HepG2 (cell line): ENCODE measurements around the gene ANXA6. TPM values are rescaled to one million over a fixed set of nuclear protein-coding genes. Genes with fewer than 3 reads are reported as not detected.

Experiments used
- AGO2 ChIP-seq: fragments of 200-400 bp; formaldehyde crosslinking; optimal IDR thresholded peaks from 2 replicates; pipeline ENCODE3; 2017; ENCODE audit warnings: mild to moderate bottlenecking, low read depth, low read length, moderate library complexity
- EED ChIP-seq: sonication (generic); formaldehyde crosslinking; IDR thresholded peaks from 2 replicates; pipeline ENCODE4 v1.5.0; 2020; ENCODE audit warnings: mild to moderate bottlenecking, missing genetic modification reagents
- ELF3 ChIP-seq: IDR thresholded peaks from 2 replicates; pipeline ENCODE4 v1.6.1; 2016; ENCODE audit warnings: missing genetic modification reagents, missing compliant biosample characterization
- ERF ChIP-seq: IDR thresholded peaks from 2 replicates; pipeline ENCODE4 v1.6.1; 2018; ENCODE audit warnings: missing biosample characterization, missing genetic modification reagents
- FUBP1 ChIP-seq: sonication (generic); formaldehyde crosslinking; IDR thresholded peaks from 2 replicates; pipeline ENCODE4 v1.5.1; 2020; ENCODE audit warnings: missing genetic modification reagents, mild to moderate bottlenecking, borderline replicate concordance
- HHEX ChIP-seq: IDR thresholded peaks from 2 replicates; pipeline ENCODE4 v1.6.1; 2016; ENCODE audit warnings: control low read depth
- HOXA5 ChIP-seq: sonication (generic); formaldehyde crosslinking; IDR thresholded peaks from 2 replicates; pipeline ENCODE4 v1.4.0; 2020; ENCODE audit warnings: missing genetic modification reagents
- MATR3 ChIP-seq: sonication (generic); formaldehyde crosslinking; IDR thresholded peaks from 2 replicates; pipeline ENCODE4 v1.4.0; 2020; ENCODE audit warnings: missing genetic modification reagents
- NAIF1 ChIP-seq: sonication (generic); formaldehyde crosslinking; IDR thresholded peaks from 2 replicates; pipeline ENCODE4 v1.5.0; 2020; ENCODE audit warnings: mild to moderate bottlenecking, missing genetic modification reagents, borderline replicate concordance
- NR2F6 ChIP-seq, 2 experiments: IDR thresholded peaks; 2 replicates each; pipeline ENCODE4 v1.6.1; 2016; ENCODE audit warnings: antibody characterized with exemption in 1 of 2, mild to moderate bottlenecking in 1 of 2
- REL ChIP-seq: sonication (generic); formaldehyde crosslinking; conservative IDR thresholded peaks from 2 replicates; pipeline ENCODE4 v1.8.0; 2022; ENCODE audit warnings: mild to moderate bottlenecking, missing genetic modification reagents, moderate library complexity
- SAFB2 ChIP-seq: sonication (generic); formaldehyde crosslinking; IDR thresholded peaks from 2 replicates; pipeline ENCODE4 v1.5.1; 2020; ENCODE audit warnings: missing genetic modification reagents, low read depth, mild to moderate bottlenecking, borderline replicate concordance
- SCMH1 ChIP-seq: sonication (generic); formaldehyde crosslinking; IDR thresholded peaks from 2 replicates; pipeline ENCODE4 v1.9.0; 2021; ENCODE audit warnings: missing genetic modification reagents, mild to moderate bottlenecking, borderline replicate concordance
- SMYD3 ChIP-seq: sonication (generic); formaldehyde crosslinking; IDR thresholded peaks from 2 replicates; pipeline ENCODE4 v1.8.1; 2023; ENCODE audit warnings: mild to moderate bottlenecking, missing genetic modification reagents
- SP1 ChIP-seq, 2 experiments: fragments of 450-650 bp in 1 of 2; sonication (generic) in 1 of 2; formaldehyde crosslinking in 1 of 2; IDR thresholded peaks; 2 replicates each; pipeline versions ENCODE4 v1.4.0 to v1.6.1; 2016 to 2020; ENCODE audit warnings: missing genetic modification reagents in 1 of 2
- SP2 ChIP-seq: sonication (generic); formaldehyde crosslinking; IDR thresholded peaks from 2 replicates; pipeline ENCODE4 v1.5.1; 2020; ENCODE audit warnings: mild to moderate bottlenecking, missing genetic modification reagents
- THAP7 ChIP-seq: sonication (generic); formaldehyde crosslinking; IDR thresholded peaks from 2 replicates; pipeline ENCODE4 v1.8.1; 2023; ENCODE audit warnings: mild to moderate bottlenecking, missing genetic modification reagents
- ZFP1 ChIP-seq: IDR thresholded peaks from 2 replicates; pipeline ENCODE4 v1.6.1; 2016
- ZNF224 ChIP-seq: sonication (generic); formaldehyde crosslinking; IDR thresholded peaks from 2 replicates; pipeline ENCODE4 v1.5.0; 2020; ENCODE audit warnings: mild to moderate bottlenecking, missing genetic modification reagents
- ZNF329 ChIP-seq: sonication (generic); formaldehyde crosslinking; IDR thresholded peaks from 2 replicates; pipeline ENCODE4 v1.9.0; 2021; ENCODE audit warnings: low read depth, mild to moderate bottlenecking, missing genetic modification reagents
- ZNF432 ChIP-seq: sonication (generic); formaldehyde crosslinking; IDR thresholded peaks from 2 replicates; pipeline ENCODE4 v1.5.0; 2020; ENCODE audit warnings: missing genetic modification reagents, mild to moderate bottlenecking, borderline replicate concordance
- ZNF496 ChIP-seq: sonication (generic); formaldehyde crosslinking; IDR thresholded peaks from 2 replicates; pipeline ENCODE4 v1.8.1; 2023; ENCODE audit warnings: mild to moderate bottlenecking, moderate library complexity, missing genetic modification reagents; ENCODE audit not compliant: insufficient replicate concordance
- ZNF597 ChIP-seq: sonication (generic); formaldehyde crosslinking; IDR thresholded peaks from 2 replicates; pipeline ENCODE4 v1.5.0; 2020; ENCODE audit warnings: missing genetic modification reagents
- polyA plus RNA-seq, 8 experiments: library from polyadenylated mRNA; depleted of rRNA in 3 of 8; stranded (reverse) in 7 of 8; unstranded in 1 of 8; fragments of >200 nt; fragmentation: Illumina TruSeq in 4 of 8; extraction: Trizol in 4 of 8; gene quantifications; 2 replicates each; pipeline versions ENCODE4 v1.2.1 to v1.2.3, GENCODE V29; 2011 to 2016; ENCODE audit warnings: low read depth in 4 of 8, missing spikeins in 1 of 8, mixed read lengths in 1 of 8; ENCODE audit not compliant: insufficient read depth in 1 of 8
- total RNA-seq, 5 experiments: library from RNA; depleted of rRNA; stranded (reverse); fragments of >200 nt; fragmentation: Illumina TruSeq; extraction: Trizol; gene quantifications; 2 replicates each; pipeline ENCODE4 v1.2.3, GENCODE V29; 2016; ENCODE audit warnings: low read depth in 1 of 5
- TF ChIP-seq, protein P1 (sequence below): sonication (generic); formaldehyde crosslinking; IDR thresholded peaks from 2 replicates; pipeline ENCODE4 v1.8.0; 2022; ENCODE audit warnings: mild to moderate bottlenecking, missing genetic modification reagents, moderate library complexity
- TF ChIP-seq, protein P2 (sequence below): IDR thresholded peaks from 2 replicates; pipeline ENCODE4 v1.6.1; 2016; ENCODE audit warnings: missing compliant biosample characterization, missing genetic modification reagents, borderline replicate concordance

Gene ANXA6
- total and polyA plus RNA-seq, 2 of the 13 experiments (the other 11 are each of a cell fraction or from before 2014, with no cell fraction given) = 103 to 125 TPM

DNA sequence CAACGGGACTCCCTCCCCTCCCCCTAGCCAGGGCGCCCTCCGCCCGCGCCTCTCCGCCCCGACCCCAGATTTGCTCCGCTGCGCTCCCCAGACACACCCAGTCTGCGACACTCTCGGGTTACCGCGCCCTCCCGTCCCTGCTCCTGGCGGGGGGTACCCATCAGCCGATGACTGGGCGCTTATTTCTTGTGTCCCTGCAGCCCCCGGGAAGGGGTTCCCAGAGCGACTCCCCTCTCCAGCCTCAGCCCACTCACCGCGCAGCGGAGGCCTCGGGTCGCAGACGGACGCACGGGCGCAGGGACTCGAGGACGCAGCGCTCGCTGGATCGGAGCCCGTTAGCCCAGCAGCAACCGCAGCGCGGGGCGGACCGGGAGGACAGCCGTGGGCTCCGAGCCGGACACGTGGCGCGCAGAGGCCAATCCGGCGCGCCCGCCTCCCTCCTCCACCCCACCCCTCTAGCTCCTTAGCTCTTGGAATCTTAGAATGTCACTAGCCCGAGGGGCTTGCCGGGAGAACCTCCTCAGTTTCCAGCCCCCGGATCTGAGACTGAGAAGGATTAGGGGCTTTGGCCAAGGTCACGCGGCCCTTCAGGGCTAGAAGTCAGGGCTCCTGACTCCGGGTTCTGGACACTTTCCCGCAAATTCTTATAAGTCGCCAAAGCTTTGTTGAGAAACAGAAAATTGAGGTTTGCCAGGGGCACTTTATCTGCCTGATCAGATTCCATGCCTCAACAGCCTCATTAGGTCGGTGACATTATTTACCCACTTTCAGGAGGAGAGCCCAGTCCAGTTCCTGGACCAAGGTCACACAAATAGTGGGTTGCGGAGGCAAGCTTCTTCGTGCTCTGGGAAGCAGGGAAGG lies at the start of gene ANXA6 (continued):
- TF ChIP-seq SCMH1 = no peak
- no peak for TF ChIP-seq ZNF224 (CRISPR knock-in tag)
- 0 out of 2 replicates have a peak, but pooled peaks have one; percentile 11 for TF ChIP-seq NR2F6 (IDR thresholded peaks at IDR 0.05)
- TF ChIP-seq NR2F6 (CRISPR knock-in tag; IDR thresholded peaks at IDR 0.05) = no peak
- TF ChIP-seq SP1 (IDR thresholded peaks at IDR 0.05) = no peak
- no peak for TF ChIP-seq SP1 (CRISPR knock-in tag; IDR thresholded peaks at IDR 0.05)
- no peak for TF ChIP-seq HOXA5 (CRISPR knock-in tag)
- TF ChIP-seq SP2 (CRISPR knock-in tag) = no peak
- TF ChIP-seq FUBP1 (CRISPR knock-in tag) = no peak
- TF ChIP-seq SMYD3 (CRISPR knock-in tag) = no peak
- no peak for TF ChIP-seq AGO2
- TF ChIP-seq THAP7 (CRISPR knock-in tag) = no peak
- TF ChIP-seq, protein P1, sequence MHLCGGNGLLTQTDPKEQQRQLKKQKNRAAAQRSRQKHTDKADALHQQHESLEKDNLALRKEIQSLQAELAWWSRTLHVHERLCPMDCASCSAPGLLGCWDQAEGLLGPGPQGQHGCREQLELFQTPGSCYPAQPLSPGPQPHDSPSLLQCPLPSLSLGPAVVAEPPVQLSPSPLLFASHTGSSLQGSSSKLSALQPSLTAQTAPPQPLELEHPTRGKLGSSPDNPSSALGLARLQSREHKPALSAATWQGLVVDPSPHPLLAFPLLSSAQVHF (CRISPR knock-in tag) = no peak
- no peak for TF ChIP-seq ZFP1 (CRISPR knock-in tag)
- TF ChIP-seq ZNF496 (CRISPR knock-in tag) = no peak
- peak; percentile 47; the same call in 1 of the 2 replicates for TF ChIP-seq SAFB2 (CRISPR knock-in tag)
- TF ChIP-seq ELF3 = no peak
- no peak for TF ChIP-seq ZNF329 (CRISPR knock-in tag)
- TF ChIP-seq, protein P2, sequence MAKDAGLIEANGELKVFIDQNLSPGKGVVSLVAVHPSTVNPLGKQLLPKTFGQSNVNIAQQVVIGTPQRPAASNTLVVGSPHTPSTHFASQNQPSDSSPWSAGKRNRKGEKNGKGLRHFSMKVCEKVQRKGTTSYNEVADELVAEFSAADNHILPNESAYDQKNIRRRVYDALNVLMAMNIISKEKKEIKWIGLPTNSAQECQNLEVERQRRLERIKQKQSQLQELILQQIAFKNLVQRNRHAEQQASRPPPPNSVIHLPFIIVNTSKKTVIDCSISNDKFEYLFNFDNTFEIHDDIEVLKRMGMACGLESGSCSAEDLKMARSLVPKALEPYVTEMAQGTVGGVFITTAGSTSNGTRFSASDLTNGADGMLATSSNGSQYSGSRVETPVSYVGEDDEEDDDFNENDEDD (CRISPR knock-in tag) = peak; percentile 77; the same call in 1 of the 2 replicates
- no peak for TF ChIP-seq ZNF597 (CRISPR knock-in tag)
- no peak for TF ChIP-seq EED (CRISPR knock-in tag)
- no peak for TF ChIP-seq ZNF432 (CRISPR knock-in tag)
- no peak for TF ChIP-seq NAIF1
- no peak for TF ChIP-seq HHEX (CRISPR knock-in tag)
- TF ChIP-seq ERF (CRISPR knock-in tag) = no peak
- no peak for TF ChIP-seq REL (CRISPR knock-in tag)
- TF ChIP-seq MATR3 (CRISPR knock-in tag) = no peak
